Left lung (tissue), 10 donors: Measurements from ENCODE around the gene AJAP1. TPM values are rescaled to one million over a fixed set of nuclear protein-coding genes. Genes with fewer than 3 reads are reported as not detected.

Experiments
- ATAC-seq: fragments of 200-7000 bp; cut with Tn5 transposase; one replicate; pipeline ENCODE4 v1.9.1; 2020; ENCODE audit warnings: moderate library complexity
- DNase-seq, 4 donors: peaks; one replicate each; pipeline ENCODE4 v3.0.0-alpha.2; 2013 to 2020
- H3K27ac ChIP-seq, 2 donors: fragments of 200-600 bp; sonication (generic) in 1 of 2; one replicate each; pipeline versions ENCODE4 v1.5.0 to v1.8.0; 2020 to 2021
- H3K27me3 ChIP-seq, 2 donors: fragments of 200-600 bp; sonication (generic) in 1 of 2; one replicate each; pipeline versions ENCODE4 v1.5.0 to v1.8.0; 2020 to 2021
- H3K36me3 ChIP-seq, 2 donors: fragments of 200-600 bp; sonication (generic) in 1 of 2; one replicate each; pipeline versions ENCODE4 v1.5.0 to v1.8.0; 2020 to 2021
- H3K4me1 ChIP-seq, 2 donors: fragments of 200-600 bp; one replicate each; pipeline ENCODE4 v1.8.0; 2021
- H3K4me3 ChIP-seq, 2 donors: fragments of 200-600 bp; sonication (generic) in 1 of 2; one replicate each; pipeline versions ENCODE4 v1.5.0 to v1.8.0; 2020 to 2021; ENCODE audit warnings: mild to moderate bottlenecking in 1 of 2
- H3K9me3 ChIP-seq, 2 donors: fragments of 200-600 bp; sonication (generic) in 1 of 2; one replicate each; pipeline versions ENCODE4 v1.5.0 to v1.8.0; 2020 to 2021
- CTCF ChIP-seq, 2 donors: fragments of 200-600 bp; sonication (generic) in 1 of 2; IDR thresholded peaks; one replicate each; pipeline versions ENCODE4 v1.5.0 to v1.8.0; 2021; ENCODE audit warnings: antibody characterized with exemption in 2 of 2
- intact Hi-C, 2 donors: fragments of 100-400 bp; cut with DNase I; formaldehyde crosslinking; loops; one replicate each; pipeline versions ENCODE4 v1.11.2 to v1.14.2; 2022
- polyA plus RNA-seq, 6 donors: library from polyadenylated mRNA; unstranded; fragments of 120-200 nt; gene quantifications; one replicate each; pipeline ENCODE4 v1.2.1, GENCODE V29; 2013; ENCODE audit not compliant: insufficient read length in 6 of 6
- total RNA-seq, 2 donors: library from RNA; stranded (reverse); fragmentation: NEBNext Ultra II Directional; extraction: Animal tissue kit (Norgen Biotek cat#: 25700); gene quantifications; one replicate each; pipeline ENCODE4 v1.2.1, GENCODE V29; 2021
- donor health status: DM: no; HTN: yes; CAD: no.
- donor health status: DM: no; HTN: no; CAD: no.

Gene AJAP1
- total and polyA plus RNA-seq, 8 donors: 0.06 to 0.79 (median 0.20) TPM

- intact Hi-C loops: no loop called here
Observed at GRCh38 chr1:4684864-4685522, 30.6 kb downstream of the AJAP1 start.

GRCh38 chr1:4685523-4685865 is 31.1 kb downstream of the AJAP1 start:
- H3K27ac ChIP-seq: no peak overlapping the region
- TF ChIP-seq CTCF (IDR thresholded peaks at IDR 0.05): no peak
- intact Hi-C loops: no loop called here
- H3K9me3 ChIP-seq: peaks cover 0 to 2% of the 10 kb centered on the region in 2 donors
- peaks cover 0 to 59% of the 10 kb centered on the region in 2 donors for H3K27me3 ChIP-seq
- no peaks in the 10 kb centered on the region for H3K36me3 ChIP-seq
- no peak overlapping the region for H3K4me3 ChIP-seq
- no peaks in the 10 kb centered on the region for H3K4me1 ChIP-seq
- DNase-seq (peak in 1 of 4 donors; percentile 31), ATAC-seq (no peak)

More at GRCh38 chr1:4684864-4685522, 30.6 kb downstream of the AJAP1 start:
- H3K4me3 ChIP-seq: no peak overlapping the region
- peaks cover 0 to 7% of the 10 kb centered on the region in 2 donors for H3K9me3 ChIP-seq
- no peak overlapping the region for H3K27ac ChIP-seq
- TF ChIP-seq CTCF (IDR thresholded peaks at IDR 0.05): no peak
- peaks cover 0 to 59% of the 10 kb centered on the region in 2 donors for H3K27me3 ChIP-seq
- DNase-seq (peak in 1 of 4 donors; percentile 20), ATAC-seq (no peak)
- no peaks in the 10 kb centered on the region for H3K36me3 ChIP-seq
- H3K4me1 ChIP-seq: no peaks in the 10 kb centered on the region

- no peak for TF ChIP-seq CTCF (IDR thresholded peaks at IDR 0.05)
- intact Hi-C loops: no loop called here
- no peak overlapping the region for H3K27ac ChIP-seq
- DNase-seq (peak in 1 of 4 donors; percentile 74), ATAC-seq (no peak)
- no peak overlapping the region for H3K4me3 ChIP-seq
- no peaks in the 10 kb centered on the region for H3K36me3 ChIP-seq
- H3K9me3 ChIP-seq: no peaks in the 10 kb centered on the region
- peaks cover 0 to 53% of the 10 kb centered on the region in 2 donors for H3K27me3 ChIP-seq
- no peaks in the 10 kb centered on the region for H3K4me1 ChIP-seq
Observed at GRCh38 chr1:4687943-4688342, 33.5 kb downstream of the AJAP1 start.

- no peak for ATAC-seq
- no peak overlapping the region for H3K27ac ChIP-seq
- H3K36me3 ChIP-seq: no peaks in the 10 kb centered on the region
- no peak for TF ChIP-seq CTCF (IDR thresholded peaks at IDR 0.05)
- H3K9me3 ChIP-seq: no peaks in the 10 kb centered on the region
- peak in 1 of 4 donors; percentile 46 for DNase-seq
- peaks cover 0 to 49% of the 10 kb centered on the region in 2 donors for H3K27me3 ChIP-seq
- H3K4me1 ChIP-seq: no peaks in the 10 kb centered on the region
- intact Hi-C loops: no loop called here
- no peak overlapping the region for H3K4me3 ChIP-seq
Observed at GRCh38 chr1:4689271-4689935, 35.0 kb downstream of the AJAP1 start.

GRCh38 chr1:4689941-4690635 is 35.7 kb downstream of the AJAP1 start:
- intact Hi-C loops: no loop called here
- ATAC-seq (no peak), DNase-seq (peak in 1 of 4 donors; percentile 59)

More at GRCh38 chr1:4689941-4690635, 35.7 kb downstream of the AJAP1 start:
- Histone ChIP-seq H3K36me3 (no peaks in the 10 kb centered on the region), H3K27me3 (peaks cover 0 to 43% of the 10 kb centered on the region in 2 donors), H3K9me3 (no peaks in the 10 kb centered on the region), H3K4me1 (no peaks in the 10 kb centered on the region), H3K27ac (no peak overlapping the region), H3K4me3 (no peak overlapping the region)
- TF ChIP-seq CTCF (IDR thresholded peaks at IDR 0.05): no peak
